Activated naive CD4-positive, alpha-beta T cell treated with anti-CD3 and anti-CD28 coated beads for 36 hours (primary cell): ENCODE results near the gene TADA1. TPM values are rescaled to one million over a fixed set of nuclear protein-coding genes. Genes with fewer than 3 reads are reported as not detected.
"Not testable (repeated sequence)": the region's sequence is repeated elsewhere in the genome, so short reads cannot be mapped to it uniquely, and the experiment has no call there.

Experiments
- CTCF ChIA-PET: fragments of 350-600 bp; sonication (Branson Sonifier 250); formaldehyde crosslinking; loops from one replicate; lab custom pipeline; 2021; ENCODE audit warnings: antibody characterized with exemption; lab: Charles Lee
- DNase-seq: peaks from one replicate; pipeline ENCODE4 v3.0.0-alpha.2; 2020
- H3K27ac Mint-ChIP-seq: one replicate; pipeline ENCODE4 v1.8.0; 2021; ENCODE audit warnings: mild to moderate bottlenecking, mixed read lengths
- H3K27me3 Mint-ChIP-seq: one replicate; pipeline ENCODE4 v1.8.0; 2021; ENCODE audit warnings: low read depth, mixed read lengths
- H3K36me3 Mint-ChIP-seq: one replicate; pipeline ENCODE4 v1.8.0; 2021; ENCODE audit warnings: low read depth, mixed read lengths
- H3K4me1 Mint-ChIP-seq: one replicate; pipeline ENCODE4 v1.8.0; 2021; ENCODE audit warnings: low read depth, mixed read lengths
- H3K4me3 Mint-ChIP-seq: one replicate; pipeline ENCODE4 v1.8.0; 2021; ENCODE audit warnings: mild to moderate bottlenecking, moderate library complexity, mixed read lengths
- H3K9me3 Mint-ChIP-seq: one replicate; pipeline ENCODE4 v1.8.0; 2021; ENCODE audit warnings: mixed read lengths
- intact Hi-C: fragments of 100-400 bp; cut with micrococcal nuclease; formaldehyde crosslinking; loops from one replicate; pipeline ENCODE4 v1.15.1; 2023
- total RNA-seq, 2 experiments: library from RNA; stranded (reverse); gene quantifications; one replicate each; pipeline ENCODE4 v1.2.3, GENCODE V29; 2021

TADA1 gene
- total RNA-seq, 2 experiments from 2014 or later, result 19.6 to 19.9 TPM

DNA sequence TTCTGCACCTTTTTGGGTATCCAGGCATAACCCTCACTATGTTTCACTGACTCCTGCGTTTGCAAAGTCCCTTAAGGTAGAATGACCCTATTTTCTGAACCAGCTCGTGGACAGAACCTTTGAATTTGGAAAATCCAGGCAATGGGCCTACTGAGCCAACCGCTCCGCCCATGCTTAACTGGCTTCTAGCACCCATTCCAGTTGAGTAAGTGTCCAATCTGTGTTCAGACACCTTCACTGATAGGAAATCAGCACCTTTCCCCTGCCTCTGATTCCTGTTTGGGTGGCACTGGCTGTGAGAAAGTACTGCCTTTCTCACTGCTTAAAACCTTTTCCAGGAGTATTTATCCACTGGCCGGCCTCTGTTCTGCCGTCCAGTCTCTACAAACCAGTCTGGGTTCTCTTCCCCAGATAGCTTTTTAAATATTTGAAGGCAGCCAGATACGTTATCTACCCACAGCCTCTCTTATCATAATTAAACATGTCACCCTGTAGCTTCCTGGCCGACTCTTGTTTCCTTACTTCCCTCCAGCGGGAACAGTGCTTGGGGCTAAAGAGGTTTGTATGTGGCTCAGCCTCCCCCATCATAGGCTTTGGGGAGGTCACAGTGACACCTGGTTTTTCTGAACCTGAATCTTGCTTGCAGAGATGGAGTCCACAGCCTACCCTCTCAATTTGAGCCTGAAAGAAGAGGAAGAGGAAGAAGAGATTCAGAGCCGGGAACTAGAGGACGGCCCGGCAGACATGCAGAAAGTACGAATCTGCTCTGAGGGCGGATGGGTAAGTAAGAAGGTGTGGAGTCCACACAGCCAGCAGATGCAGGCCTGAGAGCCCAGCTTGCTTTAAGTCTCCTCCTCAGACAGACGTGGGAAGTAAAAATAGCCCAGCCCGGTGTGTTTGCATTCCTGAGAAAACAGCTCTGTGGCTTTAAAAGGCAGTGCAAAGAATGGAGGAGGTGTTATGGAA lies 35.5 kb downstream of the TADA1 start:
- H3K4me1 Mint-ChIP-seq, result peaks cover 55% of the 10 kb centered on the region
- intact Hi-C loops, result loop anchor here (10.0 kb wide), 2 partner anchors 676 to 1076 kb away; partner anchors contain the start of genes FAM78B and TMCO1
- DNase-seq, result no peak
- CTCF ChIA-PET, result no interaction called here
- H3K36me3 Mint-ChIP-seq, result peaks cover 35% of the 10 kb centered on the region
- peak overlapping the region; percentile 80 for H3K27ac Mint-ChIP-seq
- H3K9me3 Mint-ChIP-seq, result no peaks in the 10 kb centered on the region
- H3K4me3 Mint-ChIP-seq, result peak overlapping the region; percentile 80
- no peaks in the 10 kb centered on the region for H3K27me3 Mint-ChIP-seq

- peak; percentile 51 for DNase-seq
- Mint-ChIP-seq H3K27ac (peak overlapping the region; percentile 80), H3K4me1 (peaks cover 52% of the 10 kb centered on the region), H3K9me3 (no peaks in the 10 kb centered on the region), H3K4me3 (peak overlapping the region; percentile 80), H3K27me3 (no peaks in the 10 kb centered on the region), H3K36me3 (peaks cover 28% of the 10 kb centered on the region)
- CTCF ChIA-PET, result no interaction called here
- intact Hi-C loops, result loop anchor here (1.0 to 10.0 kb wide), 7 partner anchors 37 to 1205 kb away; partner anchors contain the start of genes FAM78B, MGST3, POU2F1 and TADA1
These were observed 36.3 kb downstream of the TADA1 start for GRCh38 chr1:166839600-166840308.

- DNase-seq, result peak; percentile 91
- CTCF ChIA-PET, result no interaction called here
- H3K36me3 Mint-ChIP-seq, result peaks cover 22% of the 10 kb centered on the region
- H3K4me1 Mint-ChIP-seq, result peaks cover 46% of the 10 kb centered on the region
- H3K9me3 Mint-ChIP-seq, result no peaks in the 10 kb centered on the region
- intact Hi-C loops, result loop anchor here (1.0 to 10.0 kb wide), 5 partner anchors 37 to 1204 kb away; partner anchors contain the start of genes MGST3, POU2F1, TADA1 and UCK2
- H3K4me3 Mint-ChIP-seq, result peak within 1 kb of the TSS; percentile 95
- peak within 1 kb of the TSS; percentile 96 for H3K27ac Mint-ChIP-seq
- no peaks in the 10 kb centered on the region for H3K27me3 Mint-ChIP-seq
These were observed 37.1 kb downstream of the TADA1 start, which contains the start of gene POGK for GRCh38 chr1:166838766-166839599. TSS of gene POGK (plus strand) at chr1:166839475. CDS start at chr1:166840957, 1,482 bp downstream.

DNA sequence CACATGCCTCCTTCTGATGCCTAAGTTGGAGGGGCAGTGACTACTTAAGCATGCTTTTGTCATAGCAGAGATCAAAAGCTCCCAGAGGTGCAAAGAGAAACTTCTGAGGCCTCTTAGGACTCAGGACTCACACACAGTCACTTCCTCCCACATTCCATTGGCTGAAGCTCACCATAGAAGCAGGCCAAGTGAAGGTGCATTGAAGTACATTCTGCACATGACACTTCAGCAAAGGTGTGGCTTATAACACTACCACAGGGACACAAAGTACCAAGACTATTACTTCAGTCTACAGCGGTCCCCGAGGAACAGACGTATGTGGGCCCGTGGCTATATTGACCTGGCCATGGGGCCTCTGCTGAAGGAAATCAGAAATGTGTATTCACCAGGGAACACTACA lies 39.3 kb downstream of the TADA1 start:
- Mint-ChIP-seq H3K27ac (no peak overlapping the region), H3K27me3 (no peaks in the 10 kb centered on the region), H3K4me3 (no peak overlapping the region), H3K9me3 (no peaks in the 10 kb centered on the region), H3K36me3 (peaks cover 16% of the 10 kb centered on the region), H3K4me1 (peaks cover 31% of the 10 kb centered on the region)
- intact Hi-C loops, result loop anchor here (10.0 kb wide), 2 partner anchors 1012 to 1202 kb away; partner anchors contain the start of genes MGST3 and UCK2
- no peak for DNase-seq
- CTCF ChIA-PET, result no interaction called here

GRCh38 chr1:166829762-166830161 lies 46.3 kb downstream of the TADA1 start:
- H3K4me1 Mint-ChIP-seq, DNase-seq, H3K27me3 Mint-ChIP-seq, CTCF ChIA-PET, H3K4me3 Mint-ChIP-seq, H3K36me3 Mint-ChIP-seq, H3K27ac Mint-ChIP-seq: not testable (repeated sequence)
- intact Hi-C loops, result loop anchor here (10.0 kb wide), 2 partner anchors 1005 to 1195 kb away; partner anchors contain the start of genes MGST3 and UCK2
- H3K9me3 Mint-ChIP-seq, result peaks cover 20% of the 10 kb centered on the region

- intact Hi-C loops, result no loop called here
- Mint-ChIP-seq H3K27me3 (no peaks in the 10 kb centered on the region), H3K27ac (no peak overlapping the region), H3K4me1 (no peaks in the 10 kb centered on the region), H3K4me3 (no peak overlapping the region), H3K9me3 (peaks cover 20% of the 10 kb centered on the region), H3K36me3 (peaks cover 4% of the 10 kb centered on the region)
- CTCF ChIA-PET, result interaction anchor here (0.6 kb wide), 1 partner anchor 714 kb away, joined by 3 read pairs; no protein-coding TSS in a partner anchor
- DNase-seq, result no peak
These were observed 48.6 kb downstream of the TADA1 start for GRCh38 chr1:166827426-166827825.

DNA sequence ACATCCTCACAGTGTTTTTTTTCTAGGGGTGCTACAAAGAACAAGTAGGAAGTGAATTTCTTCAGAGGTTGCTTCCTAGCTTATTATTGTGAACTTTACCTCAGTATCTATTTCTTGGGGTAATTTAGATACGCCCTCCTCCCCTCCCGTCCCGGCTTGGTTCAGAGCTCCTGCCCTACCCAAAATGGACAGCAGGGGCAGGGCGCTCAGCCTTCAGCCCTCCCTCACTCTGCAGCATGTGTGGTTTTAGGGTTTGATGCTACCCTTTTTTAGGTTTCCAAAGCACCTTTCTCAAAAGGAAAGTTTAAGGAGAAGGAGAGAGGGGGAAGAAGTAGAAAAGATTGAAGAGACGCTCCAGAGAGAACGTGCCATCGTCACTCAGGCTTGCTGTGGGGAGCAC lies 53.7 kb downstream of the TADA1 start:
- no peaks in the 10 kb centered on the region for H3K4me1 Mint-ChIP-seq
- no peak overlapping the region for H3K27ac Mint-ChIP-seq
- H3K9me3 Mint-ChIP-seq, result peaks cover 13% of the 10 kb centered on the region
- H3K27me3 Mint-ChIP-seq, result no peaks in the 10 kb centered on the region
- CTCF ChIA-PET, result no interaction called here
- no peak overlapping the region for H3K4me3 Mint-ChIP-seq
- H3K36me3 Mint-ChIP-seq, result no peaks in the 10 kb centered on the region
- DNase-seq, result no peak
- intact Hi-C loops, result no loop called here

DNA sequence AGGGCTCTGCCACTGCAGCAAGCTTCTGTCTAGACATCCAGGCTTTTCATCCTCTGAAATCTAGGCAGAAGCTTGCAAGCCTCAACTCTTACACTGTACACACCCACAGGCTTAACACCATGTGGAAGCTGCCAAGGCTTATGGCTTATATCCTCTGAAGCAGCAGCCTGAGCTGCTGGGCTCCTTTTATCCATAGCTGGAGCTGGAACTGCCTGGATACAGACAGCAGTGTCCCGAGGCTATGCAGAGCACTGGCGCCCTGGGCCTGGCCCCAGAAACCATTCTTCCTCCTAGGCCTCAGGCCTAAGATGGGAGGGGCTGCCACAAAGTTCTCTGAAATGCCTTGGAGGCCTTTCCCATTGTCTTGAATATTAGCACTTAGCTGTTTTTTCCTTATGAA lies 56.1 kb downstream of the TADA1 start:
- no peak overlapping the region for H3K4me3 Mint-ChIP-seq
- no peak overlapping the region for H3K27ac Mint-ChIP-seq
- DNase-seq, result no peak
- peaks cover 13% of the 10 kb centered on the region for H3K9me3 Mint-ChIP-seq
- no peaks in the 10 kb centered on the region for H3K27me3 Mint-ChIP-seq
- H3K4me1 Mint-ChIP-seq, result no peaks in the 10 kb centered on the region
- H3K36me3 Mint-ChIP-seq, result no peaks in the 10 kb centered on the region
- intact Hi-C loops, result no loop called here
- CTCF ChIA-PET, result no interaction called here

- CTCF ChIA-PET, result interaction anchor here (0.8 kb wide), 1 partner anchor 11 kb away, joined by 4 read pairs; no protein-coding TSS in a partner anchor
- peaks cover 6% of the 10 kb centered on the region for H3K27me3 Mint-ChIP-seq
These were observed 61.5 kb downstream of the TADA1 start for GRCh38 chr1:166814611-166815010.

GRCh38 chr1:166813508-166814223 lies 62.4 kb downstream of the TADA1 start:
- Mint-ChIP-seq H3K36me3 (no peaks in the 10 kb centered on the region), H3K4me1 (no peaks in the 10 kb centered on the region), H3K9me3 (no peaks in the 10 kb centered on the region), H3K27me3 (peaks cover 6% of the 10 kb centered on the region), H3K4me3 (no peak overlapping the region), H3K27ac (no peak overlapping the region)
- intact Hi-C loops, result no loop called here
- CTCF ChIA-PET, result interaction anchor here (0.8 to 0.9 kb wide), 2 partner anchors 12 to 25 kb away, joined by 3 to 4 read pairs; no protein-coding TSS in a partner anchor
- no peak for DNase-seq

More at GRCh38 chr1:166814611-166815010, 61.5 kb downstream of the TADA1 start:
- H3K4me3 Mint-ChIP-seq, result no peak overlapping the region
- no peak overlapping the region for H3K27ac Mint-ChIP-seq
- H3K9me3 Mint-ChIP-seq, result peaks cover 3% of the 10 kb centered on the region
- no peak for DNase-seq
- intact Hi-C loops, result no loop called here
- no peaks in the 10 kb centered on the region for H3K36me3 Mint-ChIP-seq
- no peaks in the 10 kb centered on the region for H3K4me1 Mint-ChIP-seq

DNA sequence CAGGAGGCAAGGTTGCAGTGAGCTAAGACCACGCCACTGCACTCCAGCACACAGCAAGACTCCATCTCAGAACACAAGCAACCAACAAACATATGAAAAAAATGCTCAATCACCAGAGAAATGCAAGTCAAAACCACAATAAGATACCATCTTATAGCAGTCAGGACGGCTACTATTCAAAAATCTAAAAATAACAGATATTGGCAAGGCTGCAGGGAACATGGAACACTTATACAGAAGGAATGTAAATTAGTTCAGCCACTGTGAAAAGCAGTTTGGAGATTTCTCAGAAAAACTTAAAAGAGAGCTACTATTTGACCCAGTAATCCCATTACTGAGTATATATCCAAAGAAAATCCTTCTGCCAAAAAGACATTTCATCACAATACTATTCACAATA lies 64.4 kb downstream of the TADA1 start:
- Mint-ChIP-seq H3K27me3 (peaks cover 6% of the 10 kb centered on the region), H3K27ac (no peak overlapping the region), H3K4me3 (no peak overlapping the region), H3K4me1 (no peaks in the 10 kb centered on the region), H3K36me3 (no peaks in the 10 kb centered on the region), H3K9me3 (no peaks in the 10 kb centered on the region)
- CTCF ChIA-PET, result no interaction called here
- DNase-seq, result no peak
- intact Hi-C loops, result no loop called here
